KBM-7 (cell line): ENCODE data around the gene MPLKIP.
A peak's percentile ranks its signal among the peaks of the same experiment; 100 is the strongest.
"Not testable (repeated sequence)": the region's sequence is repeated elsewhere in the genome, so short reads cannot be mapped to it uniquely, and the experiment has no call there.

Source experiments
- DNase-seq: peaks from one replicate; pipeline ENCODE4 v3.0.0-alpha.2; 2015
- in situ Hi-C: fragments of 300-500 bp; cut with MboI; formaldehyde crosslinking; loops from 2 replicates; pipeline ENCODE4 v1.14.3; 2020; ENCODE audit warnings: low sequenced_read_pairs, low pct_unique_long_range_greater_than_20kb, mixed read lengths

The MPLKIP gene

DNA sequence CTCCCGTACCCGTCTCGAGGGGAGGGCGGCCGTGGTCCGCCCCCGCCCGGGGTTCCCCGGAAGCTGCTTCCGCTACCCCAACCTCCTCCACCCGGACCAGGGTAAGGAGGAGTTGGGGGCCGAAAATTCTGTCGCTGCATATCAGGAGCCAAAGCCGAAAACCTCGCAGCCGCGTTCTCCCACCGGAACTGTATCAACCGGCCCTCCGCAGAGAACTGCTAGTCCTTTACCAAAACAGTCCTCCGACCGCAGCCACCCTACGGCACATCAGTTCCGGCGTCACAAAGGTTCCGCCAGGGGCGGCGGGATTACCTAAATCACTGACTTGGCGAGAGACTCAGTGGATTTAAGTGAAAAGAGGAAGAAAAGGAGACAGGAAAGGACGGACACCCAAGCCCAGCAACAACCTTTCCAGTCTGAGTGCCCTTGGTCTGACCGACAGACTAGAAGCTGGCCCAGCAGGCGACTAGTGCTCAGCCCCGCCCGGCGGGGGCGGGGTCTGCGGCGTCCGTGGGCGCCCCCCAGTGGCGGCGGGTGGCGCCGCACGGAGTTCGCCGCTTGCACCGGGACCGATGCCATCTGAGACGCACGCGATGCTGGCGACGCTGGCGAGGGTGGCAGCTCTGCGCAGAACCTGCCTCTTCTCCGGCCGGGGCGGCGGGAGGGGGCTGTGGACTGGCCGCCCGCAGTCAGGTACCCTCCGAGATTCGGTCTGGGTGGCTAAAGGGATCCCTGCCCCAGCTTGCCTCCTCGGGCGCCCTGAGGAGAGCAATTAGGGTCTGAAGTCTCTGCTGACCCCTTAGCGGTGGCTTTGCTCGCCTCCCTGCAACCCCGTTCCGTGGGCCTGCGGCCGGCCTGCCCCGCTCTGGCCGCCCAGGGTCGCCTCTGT, at the start of gene MPLKIP, which contains the start of gene SUGCT:
TSS of gene MPLKIP (minus strand) at position 195 of the 889 bp plus-strand sequence. CDS start at position 140, 55 bp downstream.
TSS of gene SUGCT (plus strand) at position 578 of the 889 bp plus-strand sequence.
- DNase-seq: peak; percentile 92
- in situ Hi-C loops: no loop called here

DNA sequence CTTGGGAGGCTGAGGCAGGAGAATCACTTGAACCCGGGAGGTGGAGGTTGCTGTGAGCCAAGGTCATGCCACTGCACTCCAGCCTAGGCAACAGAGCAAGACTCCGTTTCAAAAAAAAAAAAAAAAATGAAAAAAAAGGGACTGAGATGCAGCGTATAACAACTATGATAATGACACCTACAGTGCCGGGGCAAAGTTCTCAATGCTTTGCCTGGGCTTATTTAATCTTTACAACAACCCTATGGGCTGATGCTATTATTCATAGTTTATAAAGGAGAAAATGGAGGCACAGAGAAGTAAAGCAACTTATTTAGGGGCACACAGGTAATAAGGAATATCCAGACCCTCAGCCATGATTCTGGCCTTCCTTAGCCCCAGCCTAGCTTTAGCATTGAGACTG, 48.0 kb upstream of the MPLKIP start:
- DNase-seq: no peak
- in situ Hi-C loops: no loop called here

DNA sequence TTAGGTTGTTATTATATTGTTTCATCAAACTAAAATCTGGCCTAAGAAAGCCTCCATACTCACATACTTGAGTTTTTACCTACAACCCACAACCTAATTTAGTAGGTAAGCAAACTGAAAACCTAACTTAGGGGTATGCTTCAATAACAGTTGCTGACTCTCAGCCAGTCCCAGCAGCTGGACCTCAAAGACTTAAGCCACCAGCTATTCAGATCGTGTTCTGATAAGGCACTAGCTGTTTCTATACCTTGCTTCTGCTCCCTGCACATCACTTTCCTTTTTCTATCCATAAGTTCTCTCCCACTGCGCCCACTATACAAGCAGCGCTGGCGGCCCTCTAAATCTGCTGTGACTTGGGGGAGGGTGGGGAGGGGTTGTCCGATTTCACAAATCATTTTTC, 42.6 kb upstream of the MPLKIP start:
- in situ Hi-C loops: no loop called here
- no peak for DNase-seq

DNA sequence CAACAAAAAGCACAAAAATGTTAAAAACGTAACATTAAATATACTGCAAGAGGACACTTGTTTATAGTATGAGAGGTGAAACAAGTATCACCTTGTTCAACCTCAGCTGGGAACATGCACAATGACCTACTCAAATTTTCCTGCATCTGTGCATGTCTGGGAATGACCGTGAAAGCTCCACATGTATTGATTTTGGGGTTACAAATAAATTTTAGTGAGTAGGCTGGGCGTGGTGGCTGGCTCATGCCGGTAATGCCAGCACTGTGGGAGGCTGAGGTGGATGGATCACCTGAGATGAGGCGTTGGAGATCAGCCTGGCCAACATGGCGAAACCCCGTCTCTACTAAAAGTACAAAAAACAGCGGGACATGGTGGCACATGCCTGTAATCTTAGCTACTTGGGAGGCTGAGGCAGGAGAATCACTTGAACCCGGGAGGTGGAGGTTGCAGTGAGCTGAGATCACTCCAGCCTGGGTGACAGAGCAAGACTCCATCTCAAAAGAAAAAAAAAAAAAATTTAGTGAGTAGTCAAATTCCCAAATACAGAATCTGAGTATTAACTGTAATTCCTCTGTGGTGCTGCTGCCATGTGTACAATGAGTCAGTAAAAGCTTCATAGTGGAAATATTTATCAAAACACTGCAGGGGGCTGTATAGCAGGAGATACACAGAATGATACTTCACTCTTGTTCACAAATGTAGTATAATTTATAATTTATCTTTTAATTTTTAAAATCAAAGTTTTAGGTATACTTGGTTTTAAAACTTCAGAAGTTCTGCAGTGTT, 41.5 kb upstream of the MPLKIP start:
- in situ Hi-C loops: no loop called here
- DNase-seq: no peak

DNA sequence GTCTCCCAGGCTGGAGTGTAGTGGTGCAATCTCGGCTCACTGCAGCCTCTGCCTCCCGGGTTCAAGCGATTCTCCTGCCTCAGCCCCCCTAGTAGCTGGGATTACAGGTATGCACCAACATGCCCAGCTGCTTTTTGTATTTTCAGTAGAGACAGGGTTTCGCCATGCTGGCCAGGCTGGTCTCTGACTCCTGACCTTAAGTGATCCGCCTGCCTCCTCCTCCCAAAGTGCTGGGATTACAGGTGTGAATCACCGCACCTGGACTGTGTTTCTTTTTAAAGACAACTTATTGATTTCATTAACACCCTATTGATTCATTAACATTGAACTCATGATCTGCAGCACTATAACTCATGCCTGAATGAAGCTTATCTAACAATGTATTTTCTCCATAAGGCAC, 40.8 kb upstream of the MPLKIP start:
- DNase-seq, in situ Hi-C loops: not testable (repeated sequence)

DNA sequence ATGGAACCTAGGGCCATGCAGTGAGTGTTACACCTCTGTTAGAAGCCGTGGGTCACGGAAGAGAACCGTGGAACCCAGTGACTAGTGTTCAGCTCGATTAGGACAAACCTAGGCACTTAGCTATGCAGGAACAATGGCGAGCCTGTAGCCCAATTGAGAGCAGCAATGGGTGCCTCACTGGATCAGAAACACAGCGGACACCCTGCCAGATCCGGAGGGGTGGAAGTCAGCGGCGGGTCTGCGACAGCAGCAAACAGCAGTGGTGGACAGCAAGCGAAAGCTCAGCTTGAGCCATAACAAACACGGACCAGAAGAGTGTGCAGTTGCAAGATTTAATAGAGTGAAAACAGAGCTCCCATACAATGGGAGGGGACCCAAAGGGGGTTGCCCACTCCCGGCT, 38.7 kb upstream of the MPLKIP start:
- DNase-seq, in situ Hi-C loops: not testable (repeated sequence)

DNA sequence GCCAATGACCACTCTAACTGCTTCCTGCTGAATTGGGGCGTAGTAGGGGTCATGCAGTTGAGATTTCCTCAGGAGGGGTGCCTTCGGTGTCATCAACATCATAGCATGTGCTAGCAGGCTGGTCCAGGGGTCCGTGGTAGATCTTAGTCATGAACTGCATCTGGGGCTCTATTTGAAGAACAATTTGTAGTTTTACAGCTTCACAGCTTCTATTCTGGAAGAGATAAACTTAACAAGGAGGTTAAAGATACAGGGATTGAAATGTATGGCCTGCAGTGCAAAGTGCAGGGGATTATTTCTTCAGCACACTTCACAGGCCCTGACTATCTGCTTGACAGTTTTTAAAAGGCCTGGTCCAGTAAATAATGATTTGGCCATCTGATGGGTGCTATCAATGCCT, 33.8 kb upstream of the MPLKIP start:
- DNase-seq, in situ Hi-C loops: not testable (repeated sequence)

DNA sequence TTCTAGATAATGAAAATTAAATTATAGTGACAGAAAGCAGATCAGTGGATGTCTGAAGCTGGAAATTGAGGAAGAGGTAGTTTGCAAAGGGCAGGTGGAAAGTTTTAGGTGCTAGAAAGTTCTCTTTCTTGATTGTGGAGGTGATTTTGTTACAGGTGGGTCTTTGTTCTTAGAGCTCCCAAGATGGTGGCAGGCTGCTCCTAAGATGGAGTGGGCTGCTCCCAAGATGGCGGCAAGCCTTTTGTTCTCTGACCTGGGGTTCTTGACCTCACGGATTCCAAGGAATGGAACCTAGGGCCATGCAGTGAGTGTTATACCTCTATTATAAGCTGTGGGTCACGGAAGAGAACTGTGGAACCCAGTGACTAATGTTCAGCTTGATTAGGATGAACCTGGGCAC, 32.9 kb upstream of the MPLKIP start:
- in situ Hi-C loops: no loop called here
- DNase-seq: no peak

DNA sequence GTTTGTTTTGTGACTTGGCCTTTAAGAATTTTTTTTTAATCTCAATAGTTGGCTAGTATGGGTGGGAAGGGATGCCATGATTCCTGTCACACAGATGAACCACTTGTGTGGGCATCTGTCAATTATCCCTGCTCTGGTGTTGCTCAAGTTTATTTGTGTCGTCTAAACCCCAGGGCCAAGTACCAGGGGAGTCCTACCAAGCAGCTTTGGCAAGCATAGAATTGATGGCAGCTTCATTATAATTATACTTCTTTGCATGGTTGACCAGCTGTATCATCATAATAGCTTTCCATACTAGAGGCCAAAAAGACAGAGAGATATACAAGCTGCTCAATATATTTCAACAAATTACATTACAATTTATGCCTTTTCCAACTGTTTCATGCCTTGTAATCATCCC, 30.8 kb upstream of the MPLKIP start:
- DNase-seq: no peak
- in situ Hi-C loops: no loop called here

DNA sequence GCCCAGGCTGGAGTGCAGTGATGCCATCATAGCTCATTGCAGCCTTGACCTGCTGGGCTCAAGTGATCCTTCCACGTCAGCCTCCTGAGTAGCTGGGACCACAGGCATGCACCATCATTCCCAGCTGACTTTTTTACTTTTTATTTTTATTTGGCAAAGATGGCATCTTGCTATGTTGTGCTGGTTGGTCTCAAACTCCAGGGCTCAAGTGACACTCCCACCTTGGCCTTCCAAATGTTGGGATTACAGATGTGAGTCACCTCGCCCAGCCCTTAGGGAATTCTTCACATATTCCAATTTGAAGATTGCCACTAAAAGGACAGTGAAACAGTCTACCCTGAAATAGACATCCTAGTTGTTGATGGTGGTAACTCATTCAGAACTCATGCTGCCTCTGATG, 28.1 kb upstream of the MPLKIP start:
- in situ Hi-C loops: no loop called here
- no peak for DNase-seq

DNA sequence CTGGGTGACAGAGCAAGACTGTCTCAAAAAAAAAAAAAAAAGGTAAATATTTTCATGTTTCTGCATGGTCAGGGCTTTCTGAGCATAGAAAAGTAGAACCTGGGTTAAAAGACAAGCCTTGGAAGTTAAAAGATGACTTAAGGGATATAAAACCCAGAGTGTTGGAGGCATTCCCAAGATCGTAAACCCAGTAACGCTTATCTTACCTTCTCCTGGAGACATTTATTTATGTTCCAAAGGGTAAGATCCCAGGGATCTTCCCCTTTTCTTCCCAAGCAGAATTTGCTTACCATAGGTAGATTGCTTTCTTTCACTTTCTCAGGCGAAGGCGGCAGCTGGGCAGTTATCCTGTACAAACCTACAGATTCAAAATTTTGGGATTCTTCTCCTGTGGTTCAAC, 22.6 kb upstream of the MPLKIP start:
- no peak for DNase-seq
- in situ Hi-C loops: no loop called here

DNA sequence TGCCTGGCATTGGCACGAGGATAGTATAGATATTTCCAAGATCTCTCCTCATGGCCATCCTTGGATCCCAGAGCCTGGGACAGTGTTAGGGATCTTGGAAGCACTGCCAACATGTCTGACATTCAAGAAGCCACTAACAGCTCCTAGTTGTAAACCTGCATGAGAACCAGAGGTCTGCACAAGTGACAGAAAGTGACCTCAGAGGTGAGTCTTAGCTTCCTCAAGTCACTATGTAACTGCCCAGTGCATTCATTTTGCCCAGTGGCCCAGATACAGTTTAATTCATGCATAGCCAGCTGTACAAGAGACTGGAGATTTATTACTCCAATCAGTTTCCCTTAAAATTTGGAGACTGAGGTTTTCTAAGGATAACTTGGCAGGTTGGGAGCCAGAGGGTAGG, 17.1 kb upstream of the MPLKIP start:
- in situ Hi-C loops: no loop called here
- no peak for DNase-seq

DNA sequence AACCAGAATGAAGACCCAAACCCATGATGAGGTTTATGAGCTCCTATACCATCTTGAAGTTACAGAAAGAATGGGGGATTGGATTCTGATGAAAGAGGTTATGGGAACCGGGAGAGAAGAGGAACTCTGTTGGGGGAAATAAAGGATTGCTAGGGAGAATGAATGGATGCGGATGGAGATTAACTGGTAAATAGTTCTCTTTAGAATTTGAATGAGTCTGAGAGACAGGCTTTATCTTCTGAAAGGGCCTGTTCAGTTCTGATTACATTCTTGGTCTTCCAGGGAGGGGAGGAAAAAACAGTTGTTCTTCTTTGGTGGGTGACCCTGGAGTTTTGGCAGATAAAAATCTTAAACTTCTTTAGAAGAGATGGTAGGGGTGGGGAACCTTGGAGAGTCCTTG, 14.2 kb upstream of the MPLKIP start:
- DNase-seq: no peak
- in situ Hi-C loops: no loop called here

DNA sequence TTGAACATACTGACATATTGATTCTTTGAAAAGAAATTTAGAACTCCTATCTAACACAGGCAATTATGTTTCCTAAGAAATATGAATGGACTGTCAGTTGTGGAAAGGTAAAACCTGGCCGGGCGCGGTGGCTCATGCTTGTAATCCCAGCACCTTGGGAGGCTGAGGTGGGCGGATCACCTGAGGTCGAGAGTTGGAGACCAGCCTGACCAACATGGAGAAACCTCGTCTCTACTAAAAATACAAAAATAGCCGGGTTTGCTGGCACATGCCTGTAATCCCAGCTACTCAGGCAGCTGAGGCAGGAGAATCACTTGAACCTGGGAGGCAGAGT, 13.8 kb upstream of the MPLKIP start:
- in situ Hi-C loops, DNase-seq: not testable (repeated sequence)

DNA sequence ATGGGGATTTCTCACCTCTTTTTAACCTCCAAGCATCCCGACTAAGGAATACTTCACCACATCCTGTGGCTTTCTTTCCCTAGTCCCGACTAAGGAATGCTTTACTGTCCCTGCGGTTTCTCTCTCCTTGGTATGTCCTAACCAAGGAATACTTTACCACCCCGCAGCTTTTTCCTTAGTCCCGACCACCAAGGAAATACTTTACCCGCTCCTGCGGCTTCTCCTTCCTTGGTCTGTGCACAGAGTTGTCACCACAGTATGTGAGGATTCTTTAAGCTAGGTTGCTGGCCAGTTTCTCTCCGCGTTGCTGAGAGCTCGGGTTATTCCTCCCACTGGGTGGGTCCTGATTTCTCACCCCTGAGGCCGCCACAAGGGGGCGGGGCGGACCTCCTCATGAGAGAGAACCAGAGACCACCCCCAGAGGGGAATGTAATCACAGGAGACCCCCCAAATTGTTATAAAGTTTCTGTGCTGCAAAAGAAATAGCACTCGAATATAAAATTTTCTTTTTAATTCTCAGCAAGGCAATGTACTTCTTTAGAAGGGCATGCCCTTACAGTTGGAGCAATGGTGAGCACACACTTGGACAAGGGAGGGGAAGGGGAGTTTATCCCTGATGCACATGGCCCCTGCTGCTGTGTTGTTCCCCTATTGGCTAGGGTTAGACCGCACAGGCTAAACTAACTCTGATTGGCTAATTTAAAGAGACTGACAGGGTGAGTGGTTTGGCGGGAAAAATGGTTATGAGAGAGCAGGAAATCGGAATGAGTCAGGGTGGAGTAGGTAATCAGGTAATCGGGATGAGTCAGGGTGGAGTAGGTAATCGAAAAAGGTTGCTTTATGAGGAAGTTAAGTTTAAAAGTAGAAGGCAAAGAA, 13.2 kb upstream of the MPLKIP start:
- no peak for DNase-seq
- in situ Hi-C loops: no loop called here

DNA sequence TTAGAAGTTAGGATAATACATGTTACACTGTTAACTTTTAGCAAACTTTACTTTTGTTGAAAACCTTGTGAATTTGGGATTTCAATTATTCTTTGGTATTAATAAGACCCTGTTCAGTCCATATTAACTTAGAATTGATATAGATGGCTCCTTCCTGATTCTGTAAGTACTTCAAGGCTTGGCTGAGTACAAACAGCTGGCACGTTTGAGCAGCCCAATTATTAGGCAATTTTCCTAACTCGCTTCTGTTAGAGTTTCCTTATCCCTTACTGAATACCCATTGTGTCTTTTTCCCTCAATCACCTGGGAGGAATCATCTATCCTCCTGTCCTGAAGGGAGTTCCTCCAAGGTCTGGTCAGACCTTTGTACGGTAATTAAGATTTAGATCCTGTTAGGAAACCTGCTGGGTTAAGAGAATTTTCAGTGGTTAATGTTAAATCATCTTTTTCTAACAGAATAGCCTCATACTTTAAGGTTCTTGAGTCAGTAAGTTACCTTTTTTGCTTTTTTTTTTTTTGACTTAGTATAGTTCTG, 11.2 kb upstream of the MPLKIP start:
- DNase-seq, in situ Hi-C loops: not testable (repeated sequence)

DNA sequence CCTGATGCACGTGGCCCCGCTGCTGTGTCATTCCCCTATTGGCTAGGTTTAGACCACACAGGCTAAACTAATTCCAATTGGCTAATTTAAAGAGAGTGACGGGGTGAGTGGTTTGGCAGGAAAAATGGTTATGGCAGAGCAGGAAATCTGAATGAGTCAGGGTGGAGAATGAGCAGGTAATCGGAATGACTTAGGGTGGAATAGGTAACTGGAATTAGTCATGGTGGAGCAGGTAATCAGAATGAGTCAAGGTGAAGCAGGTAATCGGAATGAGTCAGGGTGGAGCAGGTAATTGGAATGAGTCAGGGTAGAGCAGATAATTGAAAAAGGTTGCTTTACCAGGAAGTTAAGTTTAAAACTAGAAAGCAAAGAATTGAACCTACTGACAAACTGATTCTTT, 7.5 kb upstream of the MPLKIP start:
- in situ Hi-C loops, DNase-seq: not testable (repeated sequence)

DNA sequence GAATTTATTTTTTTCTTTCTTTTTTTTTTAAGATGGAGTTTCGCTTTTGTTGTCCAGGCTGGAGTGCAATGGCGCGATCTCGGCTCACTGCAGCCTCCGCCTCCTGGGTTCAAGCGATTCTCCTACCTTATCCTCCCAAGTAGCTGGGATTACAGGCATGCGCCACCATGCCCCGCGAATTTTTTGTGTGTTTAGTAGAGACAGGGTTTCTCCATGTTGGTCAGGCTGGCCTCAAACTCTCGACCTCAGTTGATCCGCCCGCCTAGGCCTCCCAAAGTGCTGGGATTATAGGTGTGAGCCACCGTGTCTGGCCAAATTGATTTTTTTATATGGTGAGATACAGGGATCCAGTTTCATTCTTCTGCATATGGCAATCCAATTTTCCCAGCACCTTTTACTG, 5.5 kb upstream of the MPLKIP start:
- in situ Hi-C loops, DNase-seq: not testable (repeated sequence)

DNA sequence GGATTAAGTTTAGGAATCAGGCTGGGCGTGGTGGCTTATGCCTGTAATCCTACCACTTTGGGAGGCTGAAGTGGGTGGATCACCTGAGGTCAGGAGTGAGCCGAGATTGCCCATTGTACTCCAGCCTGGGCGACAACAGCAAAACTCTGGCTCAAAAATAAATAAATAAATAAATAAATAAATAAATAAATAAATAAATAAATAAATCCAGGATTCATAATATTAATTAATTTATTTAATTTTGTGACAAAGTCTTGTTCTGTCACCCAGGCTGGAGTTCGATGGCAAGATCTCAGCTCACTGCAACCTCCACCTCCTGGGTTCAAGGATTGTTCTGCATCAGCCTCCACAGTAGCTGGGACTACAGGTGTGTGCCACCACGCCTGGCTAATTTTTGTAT, 4.6 kb upstream of the MPLKIP start:
- no peak for DNase-seq
- in situ Hi-C loops: no loop called here
